ENCODE data around the gene EGFL8. TPM values are rescaled to one million over a fixed set of nuclear protein-coding genes. Genes with fewer than 3 reads are reported as not detected.
A peak's percentile ranks its signal among the peaks of the same experiment; 100 is the strongest.

The EGFL8 gene
- total and polyA plus RNA-seq, 9 of the 15 experiments (the other 6 are each of a cell fraction or from before 2014, with no cell fraction given): 2.2 to 47.4 (median 14.2) TPM

GRCh38 chr6:32131439-32131948, 32.9 kb upstream of the EGFL8 start:
- no TSS peak for BruUV-seq (replicated peaks)
- Histone ChIP-seq H3K4me3 (no peak overlapping the region), H3K9ac (ENCODE audit: insufficient read depth in 1 of 2, low read depth in 2 of 2, low read length in 2 of 2) (peak overlapping the region in 1 of 2 experiments; percentile 36; a peak in 1 of 4 replicates), H4K20me1 (replicated peaks; ENCODE audit: control insufficient read depth, insufficient read depth, low read length) (no peaks in the 10 kb centered on the region), H2AFZ (ENCODE audit: low read depth, low read length) (peak overlapping the region; percentile 35; the same call in 1 of the 2 replicates), H3K27me3 (ENCODE audit: control insufficient read depth in 2 of 2, insufficient read depth in 2 of 2, low read length in 2 of 2) (no peaks in the 10 kb centered on the region), H3K36me3 (ENCODE audit: control insufficient read depth, insufficient read depth, low read length) (peaks cover 6% of the 10 kb centered on the region; the same call in 2 of the 3 replicates), H3K9me1 (ENCODE audit: control insufficient read depth, insufficient read depth, low read length) (no peaks in the 10 kb centered on the region), H3K4me2 (ENCODE audit: insufficient read depth, low read length) (peak overlapping the region; percentile 66), H3K79me2 (ENCODE audit: control insufficient read depth, insufficient read depth, low read length) (peaks cover 33% of the 10 kb centered on the region), H3K27ac (ENCODE audit: extremely low read depth, low read depth, low read length) (peak overlapping the region; percentile 60), H3K9me3 (replicated peaks; ENCODE audit: control insufficient read depth, insufficient read depth, low read depth, low read length) (no peaks in the 10 kb centered on the region), H3K4me1 (replicated peaks in 1 of 2; ENCODE audit: control insufficient read depth in 2 of 2, insufficient read depth in 2 of 2, low read length in 2 of 2) (peaks cover 39 to 45% of the 10 kb centered on the region in 2 experiments)
- intact Hi-C loops (cut with micrococcal nuclease): loop anchor here (2.0 to 5.0 kb wide), 2 partner anchors 45 to 1071 kb away; partner anchors contain the start of genes AGPAT1, HSD17B8, RXRB and SLC39A7
- FAIRE-seq: peak; percentile 86
- ATAC-seq: peak; percentile 19
- ChIA-PET CTCF (ENCODE audit: low intra/inter-chr PET ratio) (no interaction called here), POLR2A (interaction anchor here (0.5 to 3.9 kb wide), 18 partner anchors 10 to 428 kb away, joined by 3 to 23 read pairs (median 4); partner anchors contain the start of genes PBX2 and PRRT1)
- 5% methylated on average over 12 of the region's 14 CpGs for WGBS (ENCODE audit: insufficient coverage, low coverage, missing lambda C conversion rate)
- peak; percentile 66 to 93 (median 78) for DNase-seq (ENCODE audit: extremely low read depth in 1 of 4, low spot score in 3 of 4)
- in situ Hi-C loops (cut with MboI): no loop called here
- TF ChIP-seq NR4A1 (CRISPR knock-in tag; IDR thresholded peaks at IDR 0.05): 0 out of 2 replicates have a peak, but pooled peaks have one; percentile 82
- peak; percentile 83; the same call in 1 of the 2 replicates for TF ChIP-seq NR4A1 (tag; IDR thresholded peaks at IDR 0.05)
- TF ChIP-seq, protein P1, sequence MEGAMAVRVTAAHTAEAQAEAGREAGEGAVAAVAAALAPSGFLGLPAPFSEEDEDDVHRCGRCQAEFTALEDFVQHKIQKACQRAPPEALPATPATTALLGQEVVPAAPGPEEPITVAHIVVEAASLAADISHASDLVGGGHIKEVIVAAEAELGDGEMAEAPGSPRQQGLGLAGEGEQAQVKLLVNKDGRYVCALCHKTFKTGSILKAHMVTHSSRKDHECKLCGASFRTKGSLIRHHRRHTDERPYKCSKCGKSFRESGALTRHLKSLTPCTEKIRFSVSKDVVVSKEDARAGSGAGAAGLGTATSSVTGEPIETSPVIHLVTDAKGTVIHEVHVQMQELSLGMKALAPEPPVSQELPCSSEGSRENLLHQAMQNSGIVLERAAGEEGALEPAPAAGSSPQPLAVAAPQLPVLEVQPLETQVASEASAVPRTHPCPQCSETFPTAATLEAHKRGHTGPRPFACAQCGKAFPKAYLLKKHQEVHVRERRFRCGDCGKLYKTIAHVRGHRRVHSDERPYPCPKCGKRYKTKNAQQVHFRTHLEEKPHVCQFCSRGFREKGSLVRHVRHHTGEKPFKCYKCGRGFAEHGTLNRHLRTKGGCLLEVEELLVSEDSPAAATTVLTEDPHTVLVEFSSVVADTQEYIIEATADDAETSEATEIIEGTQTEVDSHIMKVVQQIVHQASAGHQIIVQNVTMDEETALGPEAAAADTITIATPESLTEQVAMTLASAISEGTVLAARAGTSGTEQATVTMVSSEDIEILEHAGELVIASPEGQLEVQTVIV (CRISPR knock-in tag; IDR thresholded peaks at IDR 0.05; ENCODE audit: borderline replicate concordance): no peak
- TF ChIP-seq STAG1 (CRISPR knock-in tag; IDR thresholded peaks at IDR 0.05; ENCODE audit: borderline replicate concordance): no peak
- TF ChIP-seq, protein P2, sequence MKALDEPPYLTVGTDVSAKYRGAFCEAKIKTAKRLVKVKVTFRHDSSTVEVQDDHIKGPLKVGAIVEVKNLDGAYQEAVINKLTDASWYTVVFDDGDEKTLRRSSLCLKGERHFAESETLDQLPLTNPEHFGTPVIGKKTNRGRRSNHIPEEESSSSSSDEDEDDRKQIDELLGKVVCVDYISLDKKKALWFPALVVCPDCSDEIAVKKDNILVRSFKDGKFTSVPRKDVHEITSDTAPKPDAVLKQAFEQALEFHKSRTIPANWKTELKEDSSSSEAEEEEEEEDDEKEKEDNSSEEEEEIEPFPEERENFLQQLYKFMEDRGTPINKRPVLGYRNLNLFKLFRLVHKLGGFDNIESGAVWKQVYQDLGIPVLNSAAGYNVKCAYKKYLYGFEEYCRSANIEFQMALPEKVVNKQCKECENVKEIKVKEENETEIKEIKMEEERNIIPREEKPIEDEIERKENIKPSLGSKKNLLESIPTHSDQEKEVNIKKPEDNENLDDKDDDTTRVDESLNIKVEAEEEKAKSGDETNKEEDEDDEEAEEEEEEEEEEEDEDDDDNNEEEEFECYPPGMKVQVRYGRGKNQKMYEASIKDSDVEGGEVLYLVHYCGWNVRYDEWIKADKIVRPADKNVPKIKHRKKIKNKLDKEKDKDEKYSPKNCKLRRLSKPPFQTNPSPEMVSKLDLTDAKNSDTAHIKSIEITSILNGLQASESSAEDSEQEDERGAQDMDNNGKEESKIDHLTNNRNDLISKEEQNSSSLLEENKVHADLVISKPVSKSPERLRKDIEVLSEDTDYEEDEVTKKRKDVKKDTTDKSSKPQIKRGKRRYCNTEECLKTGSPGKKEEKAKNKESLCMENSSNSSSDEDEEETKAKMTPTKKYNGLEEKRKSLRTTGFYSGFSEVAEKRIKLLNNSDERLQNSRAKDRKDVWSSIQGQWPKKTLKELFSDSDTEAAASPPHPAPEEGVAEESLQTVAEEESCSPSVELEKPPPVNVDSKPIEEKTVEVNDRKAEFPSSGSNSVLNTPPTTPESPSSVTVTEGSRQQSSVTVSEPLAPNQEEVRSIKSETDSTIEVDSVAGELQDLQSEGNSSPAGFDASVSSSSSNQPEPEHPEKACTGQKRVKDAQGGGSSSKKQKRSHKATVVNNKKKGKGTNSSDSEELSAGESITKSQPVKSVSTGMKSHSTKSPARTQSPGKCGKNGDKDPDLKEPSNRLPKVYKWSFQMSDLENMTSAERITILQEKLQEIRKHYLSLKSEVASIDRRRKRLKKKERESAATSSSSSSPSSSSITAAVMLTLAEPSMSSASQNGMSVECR (CRISPR knock-in tag; IDR thresholded peaks at IDR 0.05): no peak; the same call in 1 of the 2 replicates
- peak; percentile 66 to 96; a peak in 3 of 4 replicates for TF ChIP-seq RCOR1 (IDR thresholded peaks at IDR 0.05; ENCODE audit: borderline replicate concordance in 1 of 2, low read depth in 2 of 2, low read length in 2 of 2)
- 0 out of 2 replicates have a peak, but pooled peaks have one; percentile 44 for TF ChIP-seq ZKSCAN1 (IDR thresholded peaks at IDR 0.05; ENCODE audit: low read depth, low read length)
- no peak for TF ChIP-seq ZNF717 (CRISPR knock-in tag; IDR thresholded peaks at IDR 0.05)
- TF ChIP-seq ZNF239 (CRISPR knock-in tag; IDR thresholded peaks at IDR 0.05): peak; percentile 44
- peak; percentile 96 for TF ChIP-seq ZNF395 (CRISPR knock-in tag; IDR thresholded peaks at IDR 0.05)
- TF ChIP-seq SRSF9 (IDR thresholded peaks at IDR 0.05; ENCODE audit: borderline replicate concordance, low read depth, low read length): no peak
- TF ChIP-seq FOXP1 (CRISPR knock-in tag; IDR thresholded peaks at IDR 0.05): peak; percentile 59; the same call in 1 of the 2 replicates

Measured in K562 (cell line).